H9 (cell line): ENCODE measurements around the gene ABCC3. TPM values are rescaled to one million over a fixed set of nuclear protein-coding genes. Genes with fewer than 3 reads are reported as not detected.

Experiments used
- DNase-seq: peaks from one replicate; pipeline ENCODE4 v3.0.0-alpha.2; 2017
- H2AFZ ChIP-seq: one replicate; pipeline ENCODE4 v1.6.1; 2013; ENCODE audit warnings: mild to moderate bottlenecking, low read length, control low read depth, moderate library complexity
- H2AK5ac ChIP-seq: 2 replicates; pipeline ENCODE4 v1.6.1; 2013; ENCODE audit warnings: low read length, control low read depth, mixed read lengths; ENCODE audit not compliant: insufficient read length
- H2BK120ac ChIP-seq: one replicate; pipeline ENCODE4 v1.6.1; 2013; ENCODE audit warnings: low read depth, mild to moderate bottlenecking, low read length, control low read depth, inconsistent platforms; ENCODE audit not compliant: poor library complexity, severe bottlenecking
- H2BK12ac ChIP-seq: 2 replicates; pipeline ENCODE4 v1.6.1; 2013; ENCODE audit warnings: low read length, control low read depth, mixed read lengths, low read depth; ENCODE audit not compliant: insufficient read length
- H2BK15ac ChIP-seq: 2 replicates; pipeline ENCODE4 v1.6.1; 2013; ENCODE audit warnings: low read depth, low read length, control low read depth
- H2BK20ac ChIP-seq: one replicate; pipeline ENCODE4 v1.6.1; 2013; ENCODE audit warnings: low read depth, mild to moderate bottlenecking, low read length, control low read depth, inconsistent platforms; ENCODE audit not compliant: poor library complexity, severe bottlenecking
- H2BK5ac ChIP-seq: 2 replicates; pipeline ENCODE4 v1.6.1; 2013; ENCODE audit warnings: low read length, control low read depth, mixed read lengths; ENCODE audit not compliant: insufficient read length
- H3K14ac ChIP-seq: 2 replicates; pipeline ENCODE4 v1.6.1; 2013; ENCODE audit warnings: low read length, control low read depth; ENCODE audit not compliant: insufficient read depth
- H3K18ac ChIP-seq: 2 replicates; pipeline ENCODE4 v1.6.1; 2013; ENCODE audit warnings: low read depth, mild to moderate bottlenecking, mixed read lengths, low read length, control low read depth; ENCODE audit not compliant: insufficient read length
- H3K23ac ChIP-seq: 2 replicates; pipeline ENCODE4 v1.6.1; 2013; ENCODE audit warnings: low read length, control low read depth, mixed read lengths, low read depth; ENCODE audit not compliant: insufficient read length
- H3K23me2 ChIP-seq: 2 replicates; pipeline ENCODE4 v1.6.1; 2013; ENCODE audit warnings: low read depth, mild to moderate bottlenecking, mixed read lengths, low read length, control low read depth; ENCODE audit not compliant: insufficient read length, poor library complexity, severe bottlenecking
- H3K27ac ChIP-seq: 2 replicates; pipeline ENCODE4 v1.5.1; 2013; ENCODE audit warnings: low read length, control low read depth, mixed read lengths, low read depth; ENCODE audit not compliant: insufficient read length
- H3K27me3 ChIP-seq: 2 replicates; pipeline ENCODE4 v1.6.1; 2013; ENCODE audit warnings: low read length, control low read depth, inconsistent platforms; ENCODE audit not compliant: insufficient read depth
- H3K4ac ChIP-seq: 2 replicates; pipeline ENCODE4 v1.6.1; 2013; ENCODE audit warnings: low read depth, mild to moderate bottlenecking, control low read depth, inconsistent platforms, low read length, moderate library complexity
- H3K4me1 ChIP-seq: 2 replicates; pipeline ENCODE4 v1.6.1; 2013; ENCODE audit warnings: low read length, control low read depth, inconsistent platforms; ENCODE audit not compliant: insufficient read depth
- H3K4me2 ChIP-seq: 2 replicates; pipeline ENCODE4 v1.6.1; 2013; ENCODE audit warnings: low read length, control low read depth, mixed read lengths; ENCODE audit not compliant: insufficient read length, insufficient read depth
- H3K56ac ChIP-seq: 2 replicates; pipeline ENCODE4 v1.6.1; 2013; ENCODE audit warnings: low read depth, mild to moderate bottlenecking, mixed read lengths, low read length, control low read depth; ENCODE audit not compliant: insufficient read length
- H3K79me1 ChIP-seq: 2 replicates; pipeline ENCODE4 v1.6.1; 2013; ENCODE audit warnings: low read depth, mild to moderate bottlenecking, moderate library complexity, low read length, control low read depth, inconsistent platforms; ENCODE audit not compliant: insufficient read depth, poor library complexity, severe bottlenecking
- H3K79me2 ChIP-seq: 2 replicates; pipeline ENCODE4 v1.6.1; 2013; ENCODE audit warnings: low read length, control low read depth, inconsistent platforms; ENCODE audit not compliant: insufficient read depth
- H3K9ac ChIP-seq: 2 replicates; pipeline ENCODE4 v1.6.1; 2013; ENCODE audit warnings: low read length, control low read depth, mixed read lengths; ENCODE audit not compliant: insufficient read length; ENCODE audit errors: extremely low read depth
- H3K9me3 ChIP-seq: one replicate; pipeline ENCODE4 v1.6.1; 2013; ENCODE audit warnings: low read depth, low read length, inconsistent platforms; ENCODE audit not compliant: control insufficient read depth
- H3T11ph ChIP-seq: one replicate; pipeline ENCODE4 v1.6.1; 2013; ENCODE audit warnings: mild to moderate bottlenecking, low read length, control low read depth, inconsistent platforms
- H4K20me1 ChIP-seq: one replicate; pipeline ENCODE4 v1.6.1; 2013; ENCODE audit not compliant: control insufficient read depth, insufficient read length, insufficient read depth
- H4K5ac ChIP-seq: 2 replicates; pipeline ENCODE4 v1.6.1; 2013; ENCODE audit warnings: low read depth, mild to moderate bottlenecking, mixed read lengths, low read length, control low read depth; ENCODE audit not compliant: insufficient read length
- H4K8ac ChIP-seq: replicated peaks from 2 replicates; pipeline ENCODE4 v1.6.1; 2013; ENCODE audit warnings: low read length, control low read depth, mixed read lengths, low read depth; ENCODE audit not compliant: insufficient read length
- H4K91ac ChIP-seq: 2 replicates; pipeline ENCODE4 v1.6.1; 2013; ENCODE audit warnings: low read depth, mild to moderate bottlenecking, moderate library complexity, mixed read lengths, low read length, control low read depth; ENCODE audit not compliant: insufficient read length
- H3K27ac Mint-ChIP-seq, 3 experiments: 2 replicates in 2 of 3; 3 replicates in 1 of 3; pipeline ENCODE4 v1.8.0; 2020 to 2021; ENCODE audit warnings: mixed read lengths in 3 of 3, mild to moderate bottlenecking in 1 of 3, moderate library complexity in 1 of 3
- H3K27me3 Mint-ChIP-seq: 2 replicates; pipeline ENCODE4 v1.8.0; 2021; ENCODE audit warnings: low read depth, mild to moderate bottlenecking, moderate library complexity, mixed read lengths
- H3K36me3 Mint-ChIP-seq, 3 experiments: 2 replicates in 2 of 3; 3 replicates in 1 of 3; pipeline ENCODE4 v1.8.0; 2020 to 2021; ENCODE audit warnings: low read depth in 3 of 3, mixed read lengths in 3 of 3; ENCODE audit not compliant: insufficient read depth in 1 of 3
- H3K4me1 Mint-ChIP-seq, 2 experiments: 2 replicates each; pipeline ENCODE4 v1.8.0; 2020; ENCODE audit warnings: mixed read lengths in 2 of 2
- H3K4me3 Mint-ChIP-seq, 2 experiments: 2 replicates in 1 of 2; 3 replicates in 1 of 2; pipeline ENCODE4 v1.8.0; 2020 to 2021; ENCODE audit warnings: mild to moderate bottlenecking in 2 of 2, mixed read lengths in 2 of 2, moderate library complexity in 1 of 2
- H3K9me3 Mint-ChIP-seq, 2 experiments: 2 replicates in 1 of 2; 3 replicates in 1 of 2; pipeline ENCODE4 v1.8.0; 2020; ENCODE audit warnings: mild to moderate bottlenecking in 2 of 2, mixed read lengths in 2 of 2, moderate library complexity in 1 of 2
- WGBS: extraction: QIAGEN DNeasy Blood & Tissue Kit; methylation state at CpG from one replicate; pipeline ENCODE4 v1.1.7; 2013; ENCODE audit warnings: missing lambda C conversion rate, low lambda C conversion rate, mixed read lengths; ENCODE audit not compliant: insufficient read length; ENCODE audit errors: extremely low coverage; 5-methylcytosine and 5-hydroxymethylcytosine counted together
- total RNA-seq: library from RNA; stranded (reverse); gene quantifications from 2 replicates; pipeline ENCODE4 v1.2.1, GENCODE V29; 2021
- TF ChIP-seq, protein P1 (sequence below): fragments of 200-600 bp; sonication (generic); conservative IDR thresholded peaks from 3 replicates; pipeline ENCODE4 v1.8.0; 2021; ENCODE audit warnings: antibody characterized with exemption, mild to moderate bottlenecking

The ABCC3 gene
- total RNA-seq, 1 experiment from 2014 or later, result 0.31 TPM

DNA sequence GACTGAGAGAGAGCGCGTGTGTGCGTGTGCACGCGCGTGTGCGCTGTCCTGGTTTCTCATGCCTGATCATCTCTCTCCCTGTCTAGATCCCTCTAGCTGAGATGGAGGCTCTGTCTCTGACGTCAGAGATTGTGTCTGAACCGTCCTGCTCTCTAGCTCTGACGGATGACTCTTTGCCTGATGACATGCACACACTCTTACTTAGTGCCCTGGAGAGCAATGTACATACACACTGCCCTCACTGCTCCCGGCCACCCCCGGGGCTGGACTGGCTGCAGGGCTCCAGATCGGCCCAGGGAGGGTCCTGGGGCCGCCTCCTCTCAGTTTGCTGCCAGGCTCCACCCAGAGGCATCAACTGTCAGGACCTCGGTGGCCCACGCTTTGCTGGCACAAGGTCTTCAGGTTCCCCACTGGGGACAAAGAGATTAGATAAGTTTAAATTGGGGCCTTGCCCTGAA, 13.1 kb upstream of the ABCC3 start:
- H2BK120ac ChIP-seq, result no peak overlapping the region
- no peak overlapping the region for H2BK5ac ChIP-seq
- no peak overlapping the region for H3K56ac ChIP-seq
- H3K27me3 Mint-ChIP-seq, result peaks cover 8% of the 10 kb centered on the region
- H3K79me1 ChIP-seq, result no peaks in the 10 kb centered on the region
- H2AK5ac ChIP-seq, result no peak overlapping the region
- no peaks in the 10 kb centered on the region for H3K9me3 ChIP-seq
- H4K8ac ChIP-seq, result no peak overlapping the region
- H3K4me1 ChIP-seq, result no peaks in the 10 kb centered on the region
- H3K4me3 Mint-ChIP-seq, result peak overlapping the region in 1 of 2 experiments; percentile 54; a peak in 2 of 5 replicates
- H3K4ac ChIP-seq, result no peak overlapping the region
- peaks cover 26 to 57% of the 10 kb centered on the region in 2 experiments for H3K4me1 Mint-ChIP-seq
- no peaks in the 10 kb centered on the region for H3K27me3 ChIP-seq
- H3K27ac ChIP-seq, result no peak overlapping the region
- no peak overlapping the region for H2BK12ac ChIP-seq
- no peak overlapping the region for H2BK20ac ChIP-seq
- H3K27ac Mint-ChIP-seq, result no peak overlapping the region
- no peak overlapping the region for H2BK15ac ChIP-seq
- H2AFZ ChIP-seq, result no peak overlapping the region
- H4K91ac ChIP-seq, result no peak overlapping the region
- H3T11ph ChIP-seq, result no peak overlapping the region
- H3K9me3 Mint-ChIP-seq, result no peaks in the 10 kb centered on the region
- no peak overlapping the region for H3K23ac ChIP-seq
- no peaks in the 10 kb centered on the region for H4K20me1 ChIP-seq
- no peak overlapping the region for H3K14ac ChIP-seq
- H3K18ac ChIP-seq, result no peak overlapping the region
- no peak overlapping the region for H4K5ac ChIP-seq
- H3K9ac ChIP-seq, result no peak overlapping the region
- H3K79me2 ChIP-seq, result no peaks in the 10 kb centered on the region
- DNase-seq, result no peak
- WGBS, result no CpG with 5 or more reads among the region's 16 CpGs
- H3K23me2 ChIP-seq, result no peaks in the 10 kb centered on the region
- TF ChIP-seq, protein P1, sequence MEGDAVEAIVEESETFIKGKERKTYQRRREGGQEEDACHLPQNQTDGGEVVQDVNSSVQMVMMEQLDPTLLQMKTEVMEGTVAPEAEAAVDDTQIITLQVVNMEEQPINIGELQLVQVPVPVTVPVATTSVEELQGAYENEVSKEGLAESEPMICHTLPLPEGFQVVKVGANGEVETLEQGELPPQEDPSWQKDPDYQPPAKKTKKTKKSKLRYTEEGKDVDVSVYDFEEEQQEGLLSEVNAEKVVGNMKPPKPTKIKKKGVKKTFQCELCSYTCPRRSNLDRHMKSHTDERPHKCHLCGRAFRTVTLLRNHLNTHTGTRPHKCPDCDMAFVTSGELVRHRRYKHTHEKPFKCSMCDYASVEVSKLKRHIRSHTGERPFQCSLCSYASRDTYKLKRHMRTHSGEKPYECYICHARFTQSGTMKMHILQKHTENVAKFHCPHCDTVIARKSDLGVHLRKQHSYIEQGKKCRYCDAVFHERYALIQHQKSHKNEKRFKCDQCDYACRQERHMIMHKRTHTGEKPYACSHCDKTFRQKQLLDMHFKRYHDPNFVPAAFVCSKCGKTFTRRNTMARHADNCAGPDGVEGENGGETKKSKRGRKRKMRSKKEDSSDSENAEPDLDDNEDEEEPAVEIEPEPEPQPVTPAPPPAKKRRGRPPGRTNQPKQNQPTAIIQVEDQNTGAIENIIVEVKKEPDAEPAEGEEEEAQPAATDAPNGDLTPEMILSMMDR, result no peak
- no peaks in the 10 kb centered on the region for H3K36me3 Mint-ChIP-seq
- H3K4me2 ChIP-seq, result no peak overlapping the region
